HG02870 (cell line): ENCODE results near the gene ARGLU1.

Experiments used
- ATAC-seq: cut with Tn5 transposase; IDR thresholded peaks from one replicate; pipeline ENCODE4 v1.9.1; 2021; ENCODE audit warnings: mild to moderate bottlenecking, moderate library complexity; ENCODE audit not compliant: unreplicated experiment

Gene ARGLU1

DNA sequence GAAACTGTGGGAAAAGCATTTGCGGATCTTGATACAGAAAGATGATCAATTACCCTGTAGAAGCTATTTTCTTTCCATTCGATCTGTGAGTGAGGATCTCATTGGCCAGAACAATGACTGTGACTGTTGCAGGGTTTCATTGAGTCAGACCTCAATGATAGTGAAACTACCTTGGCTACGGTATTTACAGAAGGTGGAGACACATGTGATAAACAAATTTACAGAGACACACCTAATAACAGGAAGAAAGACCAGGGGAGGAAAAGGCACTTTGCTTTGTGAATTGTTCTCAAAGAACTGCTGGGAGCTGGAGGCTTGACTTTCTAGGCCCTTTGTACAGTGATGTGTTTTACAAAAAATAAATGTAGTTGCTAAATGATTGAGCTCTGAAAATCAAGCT, 19.9 kb upstream of the ARGLU1 start:
- no peak for ATAC-seq

DNA sequence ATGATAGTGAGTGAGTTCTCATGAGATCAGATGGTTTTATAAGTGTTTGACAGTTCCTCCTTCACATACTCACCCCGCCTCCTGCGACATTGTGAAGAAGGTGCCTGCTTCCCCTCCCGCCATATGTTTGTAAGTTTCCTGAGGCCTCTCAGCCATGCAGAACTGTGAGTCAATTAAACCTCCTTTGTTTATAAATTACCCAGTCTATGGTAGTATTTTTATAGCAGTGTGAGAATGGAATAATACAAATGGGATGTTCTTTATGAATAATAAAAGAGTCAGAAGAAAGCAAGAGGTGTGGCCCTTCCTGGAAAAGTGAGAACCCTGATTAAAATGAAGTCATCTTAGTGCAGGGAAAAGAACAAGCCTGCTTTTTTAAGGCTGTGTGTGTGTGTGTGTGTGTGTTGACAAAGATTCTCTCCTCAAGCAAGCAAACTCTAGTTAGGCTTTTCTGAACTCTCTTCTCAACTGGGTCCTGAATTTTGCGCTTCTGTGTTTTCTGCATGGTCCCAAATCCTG, 18.8 kb upstream of the ARGLU1 start:
- ATAC-seq, result no peak

GRCh38 chr13:106581225-106581624, 13.3 kb upstream of the ARGLU1 start:
- no peak for ATAC-seq

DNA sequence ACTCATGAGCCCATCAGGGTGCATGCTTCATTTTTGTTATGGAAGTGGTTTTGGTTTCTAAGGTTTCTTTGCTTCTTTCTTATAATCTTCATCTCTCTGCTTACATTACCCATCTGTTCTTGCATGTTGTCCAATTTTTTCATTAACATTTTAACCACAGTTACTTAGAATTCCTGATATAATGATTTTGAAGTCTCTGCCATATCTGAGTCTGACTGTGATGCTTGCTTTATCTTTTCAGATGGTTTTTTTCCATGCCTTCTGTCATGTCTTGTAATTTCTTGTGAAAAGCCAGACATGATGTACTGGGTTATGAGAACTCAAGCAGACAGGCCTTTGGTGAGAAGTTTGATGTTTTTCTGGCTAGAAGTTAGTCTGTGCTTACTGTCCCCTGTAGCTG, 8.0 kb upstream of the ARGLU1 start:
- ATAC-seq, result no peak

GRCh38 chr13:106573868-106574267, 5.9 kb upstream of the ARGLU1 start:
- no peak for ATAC-seq

- ATAC-seq, result no peak
Observed at GRCh38 chr13:106573284-106573846, 5.4 kb upstream of the ARGLU1 start.

GRCh38 chr13:106570299-106570852, 2.4 kb upstream of the ARGLU1 start:
- ATAC-seq, result peak; percentile 42

DNA sequence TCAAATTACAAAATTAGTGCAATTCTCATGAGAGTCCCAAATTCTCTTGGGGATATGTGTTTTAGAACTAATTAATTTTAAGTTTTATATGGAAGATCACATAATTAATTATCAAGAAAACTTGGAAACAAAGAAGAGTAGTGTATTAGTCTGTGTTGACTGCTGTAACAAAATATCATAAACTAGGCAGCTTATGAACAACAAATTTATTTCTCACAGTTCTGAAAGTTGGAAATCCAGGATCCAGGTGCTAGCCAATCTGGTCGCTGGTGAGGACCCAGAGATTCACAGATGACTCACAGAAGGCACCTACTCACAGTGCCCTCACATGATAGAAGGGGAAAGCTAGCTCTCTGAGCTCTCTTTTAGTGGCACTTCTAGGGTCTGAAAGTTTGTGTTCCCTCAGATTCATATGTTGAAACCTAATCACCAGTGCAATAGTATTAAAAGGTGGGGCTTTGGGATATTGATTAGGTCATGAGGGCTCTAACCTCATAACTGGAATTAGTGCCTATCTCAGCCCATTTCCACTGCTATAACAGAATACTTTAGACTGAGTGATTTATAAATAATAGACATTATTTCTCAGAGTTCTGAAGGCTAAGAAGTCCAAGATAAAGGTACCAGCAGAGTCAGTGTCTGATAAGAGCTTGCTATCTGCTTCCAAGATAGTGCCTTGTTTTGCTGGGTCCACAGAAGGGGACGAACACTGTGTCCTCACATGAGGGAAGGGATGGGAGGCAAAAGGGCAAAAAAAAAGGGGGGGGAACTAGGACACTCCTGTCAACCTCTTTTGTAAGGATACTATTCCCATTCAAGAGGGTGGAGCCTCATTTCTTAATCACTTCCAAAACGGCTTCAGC, 1.5 kb upstream of the ARGLU1 start:
- no peak for ATAC-seq

GRCh38 chr13:106568299-106569003, 514 bp upstream of the ARGLU1 start:
- ATAC-seq, result peak; percentile 25

GRCh38 chr13:106566641-106567473, 1.1 kb downstream of the ARGLU1 start:
- ATAC-seq, result peak; percentile 33

GRCh38 chr13:106565127-106565775, 2.7 kb downstream of the ARGLU1 start:
- ATAC-seq, result no peak

DNA sequence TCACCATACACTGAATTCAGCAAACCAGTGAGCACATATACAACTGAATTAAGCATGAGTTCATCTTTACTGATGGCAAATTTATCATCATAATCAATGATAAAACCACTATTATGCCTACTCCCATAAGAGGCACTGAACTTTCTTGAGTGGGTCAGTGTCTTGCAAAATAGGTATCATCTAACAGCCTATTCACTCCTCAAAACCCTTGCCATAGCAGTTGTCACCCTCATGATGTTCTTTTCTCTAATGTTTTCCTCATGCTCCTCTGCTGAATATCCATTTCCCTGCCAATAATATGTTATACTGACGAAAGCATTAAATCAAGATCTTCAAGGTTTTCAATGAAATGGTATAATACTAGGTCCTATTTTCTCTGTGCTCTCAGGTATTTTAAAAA, 5.6 kb downstream of the ARGLU1 start:
- ATAC-seq, result no peak

DNA sequence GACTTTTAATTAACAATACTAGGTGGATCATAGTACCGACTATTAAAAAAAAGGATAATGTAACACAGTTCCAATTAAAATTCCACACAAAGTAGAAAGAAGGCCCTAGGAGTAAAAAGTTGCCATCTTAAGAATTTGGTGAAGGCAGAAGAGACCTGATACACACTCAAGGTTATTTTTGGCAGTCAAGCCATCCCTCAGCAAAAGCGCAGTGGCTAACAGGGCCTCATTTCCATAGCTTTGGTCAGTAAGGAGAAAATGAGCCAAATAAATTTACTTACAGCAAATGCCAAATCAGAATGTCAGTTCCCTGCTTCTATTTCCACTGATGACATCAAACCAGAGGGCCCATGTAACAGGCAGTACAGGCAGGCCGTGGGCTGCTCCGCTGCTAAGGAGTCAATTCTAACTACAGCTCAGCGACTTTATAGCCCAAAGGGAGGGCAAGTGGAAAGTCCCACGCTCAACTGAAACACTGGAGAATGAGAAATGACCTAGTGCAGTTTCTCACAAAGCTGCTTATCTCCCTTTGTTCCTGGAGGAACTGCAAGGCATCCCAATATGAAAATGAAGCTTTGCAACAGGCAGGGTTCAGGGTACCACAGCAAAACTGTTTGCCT, 6.3 kb downstream of the ARGLU1 start:
- peak; percentile 82 for ATAC-seq

DNA sequence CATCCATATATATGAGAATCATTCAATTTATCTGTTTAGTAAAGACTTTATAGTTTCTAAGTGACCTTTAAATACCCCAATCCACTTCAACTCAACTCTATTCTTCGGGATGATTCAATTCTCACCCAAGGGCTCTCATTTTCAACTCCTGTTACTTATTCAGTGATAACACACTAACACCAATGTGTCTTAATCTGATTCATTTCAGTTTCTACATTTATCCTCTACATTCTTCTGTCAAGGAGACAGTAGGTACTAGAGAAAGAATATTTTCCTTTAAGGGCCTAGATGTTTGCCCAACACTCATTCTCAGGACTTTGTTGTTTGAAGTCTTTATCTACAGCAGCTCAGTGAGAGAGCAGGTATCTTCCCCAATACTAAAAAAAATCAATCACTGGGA, 7.1 kb downstream of the ARGLU1 start:
- peak; percentile 52 for ATAC-seq

DNA sequence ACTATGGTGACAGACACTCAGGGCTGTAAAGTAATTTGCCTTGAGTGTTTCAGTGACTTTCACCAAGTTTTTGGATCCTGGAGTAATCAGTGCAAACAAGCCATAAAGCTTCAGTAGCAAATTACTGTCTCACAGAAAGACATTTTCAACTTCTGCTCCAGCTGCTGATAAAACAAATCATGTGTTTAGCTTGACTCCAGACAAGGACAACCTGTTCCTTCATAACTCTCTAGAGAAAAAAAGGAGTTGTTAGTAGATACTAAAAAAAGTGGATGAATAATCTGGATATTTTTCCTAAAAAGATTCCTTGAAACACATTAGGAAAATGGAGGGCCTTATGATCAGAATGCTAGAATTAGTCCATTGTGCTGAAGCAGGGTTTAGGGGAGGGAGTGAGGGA, 9.4 kb downstream of the ARGLU1 start:
- ATAC-seq, result no peak

DNA sequence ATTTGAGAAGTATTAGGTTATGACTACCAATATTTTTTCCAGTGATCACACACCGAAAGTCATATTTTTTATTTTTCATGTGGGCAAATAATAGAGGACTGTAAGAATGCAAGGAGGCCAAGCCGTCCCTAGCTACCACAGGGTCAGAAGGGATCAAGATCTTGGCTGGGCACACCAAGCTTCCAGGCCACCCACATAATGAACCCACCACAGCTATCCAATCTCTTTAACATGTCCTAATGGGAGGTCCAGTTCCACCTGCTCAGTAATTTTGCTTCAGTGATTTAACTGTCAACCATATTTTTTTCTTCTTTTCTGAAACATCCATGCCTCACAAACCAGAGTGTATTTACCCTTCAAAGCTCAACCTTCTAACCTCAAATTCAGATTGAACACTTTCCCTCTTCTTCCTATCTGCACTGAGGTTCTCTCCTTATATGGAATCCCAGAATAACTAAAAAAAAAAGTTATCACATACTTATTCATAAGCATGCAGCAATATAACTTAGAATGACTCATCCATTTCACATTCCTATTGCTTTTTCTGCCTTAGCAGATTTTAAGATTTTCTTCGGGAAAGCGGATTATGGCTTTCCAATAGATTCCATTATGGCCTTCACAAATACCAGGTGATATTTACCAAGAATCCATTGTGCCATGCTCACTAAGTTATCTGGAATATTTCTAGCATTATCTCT, 12.2 kb downstream of the ARGLU1 start:
- no peak for ATAC-seq

- ATAC-seq, result no peak
Observed at GRCh38 chr13:106551751-106552150, 16.2 kb downstream of the ARGLU1 start.

GRCh38 chr13:106551350-106551749, 16.6 kb downstream of the ARGLU1 start:
- ATAC-seq, result no peak

- ATAC-seq, result no peak
Observed at GRCh38 chr13:106550570-106551135, 17.3 kb downstream of the ARGLU1 start.
